Endothelial cell of umbilical vein (primary cell): Measurements from ENCODE around the gene SPAG16. TPM values are rescaled to one million over a fixed set of nuclear protein-coding genes. Genes with fewer than 3 reads are reported as not detected.

Experiments
- BruUV-seq: library from RNA; stranded (reverse); fragments of 400-500 nt; replicated peaks from 2 replicates; lab custom pipeline; 2021; lab: Mats Ljungman, UMichigan
- CTCF ChIA-PET: fragments of 300-600, 350-600 bp; sonication (Branson Sonifier 250); formaldehyde crosslinking; loops from one replicate; lab custom pipeline; 2021; ENCODE audit warnings: antibody characterized with exemption, inconsistent platforms; lab: Charles Lee
- POLR2A ChIA-PET: fragments of 300-600, 350-600 bp; sonication (Branson Sonifier 250); formaldehyde crosslinking; loops from one replicate; lab custom pipeline; 2021; ENCODE audit warnings: antibody characterized with exemption, inconsistent platforms; lab: Charles Lee
- DNase-seq: peaks from one replicate; pipeline ENCODE4 v3.0.0-alpha.2; 2011; ENCODE audit warnings: low read depth, low spot score
- FAIRE-seq: peaks from 2 replicates; lab custom pipeline; 2011; peaks lifted over from hg19 to GRCh38; lab: Jason Lieb, UNC
- H2AFZ ChIP-seq: 2 replicates; pipeline ENCODE4 v1.6.0; 2012; ENCODE audit warnings: low read depth, low read length, control low read depth, inconsistent platforms
- H3K27ac ChIP-seq: 2 replicates; pipeline ENCODE4 v1.5.1; 2011; ENCODE audit warnings: low read depth, mild to moderate bottlenecking, control low read depth, low read length, moderate library complexity; ENCODE audit not compliant: insufficient read depth
- H3K27me3 ChIP-seq, 2 experiments: 2 replicates each; pipeline versions ENCODE4 v1.6.0 to v1.6.1; 2011; ENCODE audit warnings: low read length in 2 of 2, mixed read lengths in 1 of 2; ENCODE audit not compliant: control insufficient read depth in 2 of 2, insufficient read depth in 2 of 2
- H3K36me3 ChIP-seq, 2 experiments: 2 replicates in 1 of 2; 3 replicates in 1 of 2; pipeline ENCODE4 v1.5.1; 2011; ENCODE audit warnings: low read length in 2 of 2, mild to moderate bottlenecking in 1 of 2, moderate library complexity in 1 of 2; ENCODE audit not compliant: control insufficient read depth in 2 of 2, insufficient read depth in 2 of 2; ENCODE audit errors: extremely low read depth in 1 of 2
- H3K4me1 ChIP-seq: 3 replicates; pipeline ENCODE4 v1.5.1; 2011; ENCODE audit warnings: mild to moderate bottlenecking, low read length; ENCODE audit not compliant: control insufficient read depth, insufficient read depth; ENCODE audit errors: extremely low read depth
- H3K4me2 ChIP-seq: 2 replicates; pipeline ENCODE4 v1.6.1; 2011; ENCODE audit warnings: low read length, control low read depth, mixed read lengths; ENCODE audit not compliant: insufficient read depth
- H3K4me3 ChIP-seq, 3 experiments: fragments of 200-600 bp in 1 of 3; sonication (generic), shearing (Covaris generic) in 1 of 3; replicated peaks in 1 of 3; 2 replicates each; pipeline ENCODE4 v1.5.1; 2011 to 2016; ENCODE audit warnings: control low read depth in 3 of 3, low read length in 3 of 3, mild to moderate bottlenecking in 2 of 3, inconsistent platforms in 1 of 3, low read depth in 1 of 3, moderate library complexity in 1 of 3; ENCODE audit not compliant: insufficient read depth in 1 of 3
- H3K79me2 ChIP-seq: 2 replicates; pipeline ENCODE4 v1.6.0; 2012; ENCODE audit warnings: low read length, inconsistent platforms; ENCODE audit not compliant: control insufficient read depth, insufficient read depth
- H3K9ac ChIP-seq: replicated peaks from 2 replicates; pipeline ENCODE3; 2011; ENCODE audit warnings: low read length, control low read depth; ENCODE audit not compliant: insufficient read depth; ENCODE audit errors: extremely low read depth
- H3K9me1 ChIP-seq: replicated peaks from 3 replicates; pipeline ENCODE4 v1.6.0; 2011; ENCODE audit warnings: mild to moderate bottlenecking, low read length; ENCODE audit not compliant: control insufficient read depth, insufficient read depth; ENCODE audit errors: extremely low read depth
- H3K9me3 ChIP-seq: replicated peaks from 2 replicates; pipeline ENCODE4 v1.5.1; 2012; ENCODE audit warnings: low read length, inconsistent platforms; ENCODE audit not compliant: control insufficient read depth, insufficient read depth
- H4K20me1 ChIP-seq: replicated peaks from 2 replicates; pipeline ENCODE3; 2011; ENCODE audit warnings: mild to moderate bottlenecking, low read length; ENCODE audit not compliant: control insufficient read depth, insufficient read depth; ENCODE audit errors: extremely low read depth
- CTCF ChIP-seq, 2 donors: IDR thresholded peaks; 1 replicate in 1 of 2; 2 replicates in 1 of 2; pipeline ENCODE4 v1.5.1; 2011; ENCODE audit warnings: low read length in 2 of 2, mild to moderate bottlenecking in 2 of 2, moderate library complexity in 2 of 2, control low read depth in 1 of 2, inconsistent platforms in 1 of 2, low read depth in 1 of 2; ENCODE audit not compliant: insufficient read depth in 1 of 2; ENCODE audit errors: extremely low read depth in 1 of 2
- EZH2 ChIP-seq: IDR thresholded peaks from 2 replicates; pipeline ENCODE4 v1.6.1; 2012; ENCODE audit warnings: borderline replicate concordance, low read depth, mild to moderate bottlenecking, moderate library complexity, low read length, inconsistent platforms; ENCODE audit not compliant: severe bottlenecking
- FOS ChIP-seq: IDR thresholded peaks from 2 replicates; pipeline ENCODE4 v1.6.1; 2011; ENCODE audit warnings: mild to moderate bottlenecking, low read length, moderate library complexity, borderline replicate concordance; ENCODE audit not compliant: insufficient read depth
- GATA2 ChIP-seq: IDR thresholded peaks from 2 replicates; pipeline ENCODE4 v1.7.0; 2011; ENCODE audit warnings: low read depth, mild to moderate bottlenecking, moderate library complexity, mixed read lengths, low read length; ENCODE audit not compliant: insufficient read length, insufficient read depth
- JUN ChIP-seq: IDR thresholded peaks from 2 replicates; pipeline ENCODE4 v1.6.1; 2011; ENCODE audit warnings: borderline replicate concordance, low read depth; ENCODE audit not compliant: insufficient read length, insufficient read depth
- MAX ChIP-seq: IDR thresholded peaks from 2 replicates; pipeline ENCODE4 v1.6.1; 2011; ENCODE audit not compliant: insufficient read depth, insufficient read length
- MYC ChIP-seq: IDR thresholded peaks from one replicate; pipeline ENCODE4 v1.6.1; 2011; ENCODE audit warnings: mild to moderate bottlenecking, low read depth, low read length
- POLR2A ChIP-seq: IDR thresholded peaks from 2 replicates; pipeline ENCODE4 v1.6.1; 2012; ENCODE audit warnings: low read depth, mild to moderate bottlenecking, control low read depth, low read length
- POLR2AphosphoS5 ChIP-seq: IDR thresholded peaks from 2 replicates; pipeline ENCODE4 v1.6.1; 2012; ENCODE audit warnings: low read depth, mild to moderate bottlenecking, control low read depth, low read length, moderate library complexity; ENCODE audit not compliant: insufficient read depth
- dilution Hi-C: fragments of 300-500 bp; cut with MboI; formaldehyde crosslinking; loops from one replicate; pipeline ENCODE4 v1.15.0; 2019; ENCODE audit warnings: low sequenced_read_pairs; ENCODE audit not compliant: extremely low pct_ligation_motif_present
- intact Hi-C: fragments of 100-400 bp; cut with micrococcal nuclease; formaldehyde crosslinking; loops from one replicate; pipeline ENCODE4 v1.10.0; 2022
- polyA plus RNA-seq, 4 experiments: library from polyadenylated mRNA; depleted of rRNA in 3 of 4; stranded (reverse) in 3 of 4; unstranded in 1 of 4; fragments of >200 nt; gene quantifications; 2 replicates each; pipeline versions ENCODE4 v1.2.1 to v1.2.3, GENCODE V29; 2011 to 2012; ENCODE audit warnings: missing spikeins in 1 of 4
- total RNA-seq: library from RNA; stranded (reverse); gene quantifications from 2 replicates; pipeline ENCODE4 v1.2.3, GENCODE V29; 2021

SPAG16 gene
- total and polyA plus RNA-seq, 2 donors (not counting 3 experiments of a cell fraction or from before 2014, with no cell fraction given) = 4.0 to 7.7 TPM

- no peak overlapping the region for H3K27ac ChIP-seq
- no peak for DNase-seq
- BruUV-seq = no TSS peak
- H3K4me1 ChIP-seq = no peaks in the 10 kb centered on the region
- dilution Hi-C loops (no loop called here), intact Hi-C loops (no loop called here)
- no peaks in the 10 kb centered on the region for H4K20me1 ChIP-seq
- no peaks in the 10 kb centered on the region for H3K27me3 ChIP-seq
- no peak overlapping the region for H2AFZ ChIP-seq
- no peak for TF ChIP-seq POLR2AphosphoS5
- TF ChIP-seq FOS = no peak
- no peak for TF ChIP-seq MYC
- no peak for TF ChIP-seq POLR2A
- TF ChIP-seq JUN = no peak
- TF ChIP-seq CTCF (IDR thresholded peaks at IDR 0.05; ENCODE audit: extremely low read depth in 1 of 2, insufficient read depth in 1 of 2, low read depth in 1 of 2, low read length in 2 of 2) = no peak
- TF ChIP-seq GATA2 = no peak
- no peak for TF ChIP-seq EZH2
- no peak for TF ChIP-seq MAX
- H3K4me2 ChIP-seq = no peak overlapping the region
- CTCF ChIA-PET = no interaction called here
- FAIRE-seq = no peak
- no peak overlapping the region for H3K9ac ChIP-seq
- no peaks in the 10 kb centered on the region for H3K9me1 ChIP-seq
- no peaks in the 10 kb centered on the region for H3K36me3 ChIP-seq
- no peak overlapping the region for H3K4me3 ChIP-seq
- no peaks in the 10 kb centered on the region for H3K9me3 ChIP-seq
- POLR2A ChIA-PET = no interaction called here
- no peaks in the 10 kb centered on the region for H3K79me2 ChIP-seq
These were observed 1110.8 kb downstream of the SPAG16 start for GRCh38 chr2:214395040-214395439.
